Activated naive CD8-positive, alpha-beta T cell treated with anti-CD3 and anti-CD28 coated beads, Interleukin-2, amount 50 U/mL, for 16 hours (primary cell): ENCODE data around the gene SIPA1L3.

ENCODE experiments used
- DNase-seq: peaks from one replicate; pipeline ENCODE4 v3.0.0-alpha.2; 2020; ENCODE audit warnings: low read depth, low spot score

Gene SIPA1L3

DNA sequence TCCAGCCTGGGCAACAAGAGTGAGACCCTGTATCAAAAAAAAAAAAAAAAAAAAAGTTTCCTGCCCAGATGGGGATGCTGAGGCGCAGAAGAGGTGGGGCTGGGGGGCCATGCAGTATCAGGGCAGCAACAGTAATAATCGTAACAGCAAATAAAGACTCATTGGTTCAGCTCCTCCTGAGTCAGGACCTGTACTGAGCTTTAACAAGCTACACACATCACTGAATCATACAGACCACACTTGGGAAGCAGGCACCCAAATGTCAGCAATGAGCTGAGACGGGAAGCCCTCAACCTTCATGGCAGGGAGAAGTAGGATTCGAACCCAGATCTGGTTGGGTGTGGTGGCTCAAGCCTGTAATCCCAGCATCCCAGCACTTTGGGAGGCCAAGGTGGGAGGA is 327.6 kb downstream of the SIPA1L3 start:
- no peak for DNase-seq

DNA sequence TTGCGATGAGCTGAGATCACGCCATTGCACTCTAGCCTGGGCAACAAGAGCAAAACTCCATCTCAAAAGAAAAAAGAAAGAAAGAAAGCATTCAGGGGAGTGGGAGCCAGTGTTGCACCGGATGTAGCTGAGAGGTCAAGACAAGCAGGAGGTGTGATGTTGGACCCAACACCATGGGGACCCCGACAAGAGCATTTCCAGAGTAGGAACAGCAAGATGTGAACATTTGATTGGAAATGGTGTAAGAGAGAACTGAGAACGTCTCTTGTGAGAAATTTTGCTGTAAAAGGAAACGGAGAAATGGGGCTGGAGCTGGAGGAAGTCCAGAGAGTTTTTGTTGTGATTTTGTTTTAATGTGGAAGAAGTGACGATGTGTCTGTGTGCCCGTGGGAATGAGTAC is 332.8 kb downstream of the SIPA1L3 start:
- DNase-seq, result no peak

DNA sequence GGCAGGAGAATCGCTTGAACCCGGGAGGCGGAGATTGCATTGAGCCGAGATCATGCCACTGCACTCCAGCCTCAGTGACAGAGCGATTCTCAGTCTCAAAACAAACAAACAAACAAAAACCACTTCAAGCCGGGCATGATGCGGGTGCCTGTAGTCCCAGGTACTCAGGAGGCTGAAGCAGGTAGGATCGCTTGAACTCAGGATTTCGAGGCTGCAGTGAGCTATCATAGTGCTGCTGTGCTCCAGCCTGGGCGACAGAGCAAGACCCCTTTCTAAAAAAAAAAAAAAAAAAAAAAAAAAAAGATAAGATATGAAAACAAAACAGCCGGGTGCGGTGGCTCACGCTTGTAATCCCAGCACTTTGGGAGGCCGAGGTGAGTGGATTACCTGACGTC is 336.3 kb downstream of the SIPA1L3 start:
- no peak for DNase-seq

DNA sequence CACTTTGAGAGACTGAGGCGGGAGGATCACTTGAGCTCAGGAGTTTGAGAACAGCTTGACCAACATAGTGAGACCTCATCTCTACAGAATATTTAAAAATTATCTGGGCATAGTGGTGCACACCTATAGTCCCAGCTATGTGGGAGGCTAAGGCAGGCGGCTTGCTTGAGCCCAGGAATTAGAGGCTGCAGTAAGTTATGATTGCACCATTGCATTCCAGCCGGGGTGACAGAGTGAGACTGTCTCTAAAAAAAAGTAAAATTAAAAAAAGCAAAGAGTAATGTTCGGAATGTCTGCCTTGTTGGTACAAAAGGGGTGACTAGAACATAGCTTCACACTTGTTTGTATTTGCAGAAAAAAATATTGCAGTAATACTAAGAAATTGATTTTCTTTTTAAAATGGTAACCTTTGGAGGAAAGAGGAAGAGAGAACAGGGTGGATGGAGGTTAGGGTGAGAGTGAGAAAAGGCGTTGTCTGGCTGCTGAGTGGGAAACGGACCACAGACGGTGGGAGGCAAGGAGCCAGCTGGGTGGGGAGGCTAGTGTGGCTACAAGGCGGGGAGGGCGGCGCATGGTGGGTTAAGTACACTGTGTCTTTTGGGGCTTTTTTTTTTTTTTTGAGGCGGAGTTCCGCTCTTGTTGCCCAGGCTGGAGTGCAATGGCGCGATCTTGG is 339.0 kb downstream of the SIPA1L3 start:
- DNase-seq, result no peak

DNA sequence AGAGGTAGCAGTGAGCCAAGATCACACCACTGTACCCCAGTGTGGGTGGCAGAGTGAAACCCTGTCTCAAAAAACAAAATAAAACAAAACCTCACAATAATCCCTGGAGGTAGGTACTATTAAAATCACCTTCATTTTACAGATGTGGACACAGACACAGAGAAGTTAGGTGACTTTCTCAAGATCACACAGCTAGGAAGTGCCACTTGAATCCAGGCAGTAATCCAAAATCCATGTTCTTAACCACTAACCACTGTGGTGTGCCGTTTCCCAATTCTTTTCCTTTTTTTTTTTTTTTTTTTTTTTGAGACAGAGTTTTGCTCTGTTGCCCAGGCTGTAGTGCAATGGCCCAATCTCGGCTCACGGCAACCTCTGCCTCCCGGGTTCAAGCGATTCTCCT is 340.1 kb downstream of the SIPA1L3 start:
- DNase-seq, result no peak

DNA sequence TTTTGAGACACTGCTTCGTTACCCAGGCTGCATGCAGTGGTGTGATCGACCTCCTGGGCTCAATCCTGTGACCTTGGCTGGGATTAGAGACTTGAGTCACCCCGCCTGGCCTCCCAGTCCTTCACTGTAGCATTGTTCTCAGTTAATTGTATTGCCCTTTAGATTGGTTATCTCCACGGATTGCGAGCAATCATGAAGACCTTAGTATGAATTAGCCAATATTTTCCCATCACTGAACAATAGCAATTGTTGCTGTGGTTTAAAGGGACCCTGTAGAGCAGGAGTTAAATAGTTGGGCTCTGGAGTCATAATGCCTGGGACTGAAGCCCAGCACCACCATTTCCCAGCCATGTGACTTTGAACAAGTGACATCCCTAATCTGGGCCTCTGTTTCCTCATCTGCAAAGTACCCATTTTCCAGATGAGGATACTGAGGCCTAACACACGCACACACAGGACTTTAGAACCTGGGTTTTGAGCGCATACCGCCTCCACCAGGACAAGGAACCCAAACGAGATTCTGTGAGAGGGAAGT is 340.8 kb downstream of the SIPA1L3 start:
- DNase-seq, result no peak

DNA sequence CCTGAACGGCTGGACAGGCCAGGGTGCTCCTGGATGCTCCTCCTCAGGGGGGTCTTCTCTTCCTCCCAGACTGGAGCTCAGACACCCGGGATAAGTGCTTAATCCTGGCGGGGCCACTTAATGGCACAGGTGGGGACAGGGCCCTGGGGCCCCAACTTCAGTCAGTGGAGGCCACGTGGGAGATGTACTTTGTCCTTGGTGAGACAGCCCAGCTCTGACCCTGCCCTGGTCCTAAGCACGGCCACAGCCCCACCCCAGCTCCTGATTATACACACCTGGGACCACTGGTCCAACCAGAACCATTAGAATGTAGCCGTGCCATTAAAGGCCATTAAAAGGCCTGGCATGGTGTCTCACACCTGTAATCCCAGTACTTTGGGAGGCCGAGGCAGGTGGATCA is 341.4 kb downstream of the SIPA1L3 start:
- DNase-seq, result no peak

DNA sequence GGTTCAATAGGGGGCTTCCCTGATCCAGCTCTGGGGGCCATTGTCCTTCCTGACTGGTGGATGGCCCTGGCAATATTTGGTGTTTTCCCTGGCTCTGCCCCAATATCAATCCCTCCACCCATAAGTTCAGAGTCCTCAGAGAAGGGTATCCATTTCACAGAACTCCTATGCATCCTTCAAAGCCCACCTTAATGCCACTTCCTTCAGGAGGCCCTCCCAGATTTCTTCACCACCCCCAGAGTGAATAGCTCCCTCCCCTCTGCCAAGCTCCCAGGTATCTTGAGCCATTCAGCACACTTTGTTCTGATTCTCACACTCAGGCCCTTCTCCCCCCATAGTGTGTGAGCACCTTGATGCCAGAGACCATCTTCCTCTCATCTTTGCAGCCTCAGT is 343.4 kb downstream of the SIPA1L3 start:
- DNase-seq, result no peak

DNA sequence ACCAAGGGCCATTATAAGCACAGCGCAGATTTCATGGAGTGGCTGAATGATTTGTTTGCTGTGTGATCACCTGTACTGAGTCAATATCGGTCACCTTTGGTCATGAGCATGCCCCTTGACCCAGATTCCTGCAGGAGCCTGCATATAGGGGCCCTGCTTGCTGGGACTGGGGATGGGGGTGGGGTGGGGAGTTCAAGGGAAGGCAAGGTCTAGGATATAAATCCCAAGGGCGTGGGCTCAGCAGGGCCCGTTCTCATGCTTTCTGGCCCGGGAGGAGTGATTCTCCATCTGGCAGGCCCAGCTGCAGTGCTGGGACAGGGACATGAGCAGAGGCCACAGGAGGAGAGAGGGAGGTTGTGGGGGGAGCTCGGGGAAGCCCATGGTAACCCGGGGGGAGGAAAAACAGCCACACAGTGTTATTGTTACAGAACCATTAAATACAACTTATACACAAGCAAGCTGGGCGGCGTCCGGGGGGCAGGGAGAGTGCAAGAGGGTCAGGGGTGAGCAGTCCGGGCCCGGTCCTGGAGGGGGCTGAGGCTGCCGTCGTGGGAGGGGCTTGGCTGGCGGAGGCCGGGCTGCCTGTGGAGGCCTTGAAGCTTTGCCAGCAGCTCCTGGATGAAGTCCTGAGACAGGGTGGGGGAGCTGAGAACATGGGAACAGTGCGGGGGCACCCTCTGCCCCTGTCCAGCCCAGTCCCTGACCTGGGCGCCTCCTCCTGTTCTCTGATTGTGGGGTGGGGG is 344.0 kb downstream of the SIPA1L3 start:
- no peak for DNase-seq

DNA sequence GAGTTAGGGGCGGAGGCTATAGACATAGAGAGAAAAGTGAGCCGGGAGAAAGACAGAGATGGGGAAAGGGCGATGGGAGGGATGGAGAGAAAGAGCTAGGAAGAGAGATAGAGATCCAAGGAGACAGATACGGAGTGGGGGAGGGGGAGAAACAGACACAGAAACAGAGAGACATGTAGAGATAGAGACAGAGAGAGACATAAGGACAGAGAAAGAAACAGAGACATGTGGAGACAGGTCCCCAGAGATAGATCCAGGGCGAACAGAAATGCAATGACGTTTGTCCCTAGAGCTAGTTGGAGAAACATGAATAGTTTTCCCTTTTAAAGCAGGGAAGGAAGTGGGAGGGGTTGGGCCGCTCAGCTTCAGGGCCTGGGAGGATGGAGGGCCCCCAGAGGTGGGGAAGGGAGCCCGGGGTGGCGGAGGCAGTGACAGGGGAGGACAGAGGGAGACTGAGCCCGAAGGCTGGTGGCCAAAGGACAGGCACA is 344.6 kb downstream of the SIPA1L3 start:
- DNase-seq, result no peak

DNA sequence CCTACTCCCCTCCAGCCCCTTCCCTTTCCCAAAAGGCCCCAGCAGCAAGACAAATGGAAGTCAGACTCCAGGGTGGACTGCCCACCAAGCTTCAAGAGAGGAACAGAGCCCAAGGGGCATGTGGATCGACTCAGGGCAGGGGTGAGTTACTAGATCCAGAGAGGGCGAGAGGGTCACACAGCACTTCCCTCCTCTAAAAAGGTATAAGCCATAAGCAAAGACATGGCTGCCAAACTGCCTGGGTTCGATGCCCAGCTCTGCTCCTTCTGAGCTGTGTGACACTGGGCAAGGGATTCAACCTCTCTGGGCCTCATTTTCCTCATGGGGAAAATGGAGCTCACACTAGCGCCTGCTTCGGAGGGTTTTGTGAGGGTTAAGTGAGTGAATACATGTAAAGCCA is 345.4 kb downstream of the SIPA1L3 start:
- no peak for DNase-seq

DNA sequence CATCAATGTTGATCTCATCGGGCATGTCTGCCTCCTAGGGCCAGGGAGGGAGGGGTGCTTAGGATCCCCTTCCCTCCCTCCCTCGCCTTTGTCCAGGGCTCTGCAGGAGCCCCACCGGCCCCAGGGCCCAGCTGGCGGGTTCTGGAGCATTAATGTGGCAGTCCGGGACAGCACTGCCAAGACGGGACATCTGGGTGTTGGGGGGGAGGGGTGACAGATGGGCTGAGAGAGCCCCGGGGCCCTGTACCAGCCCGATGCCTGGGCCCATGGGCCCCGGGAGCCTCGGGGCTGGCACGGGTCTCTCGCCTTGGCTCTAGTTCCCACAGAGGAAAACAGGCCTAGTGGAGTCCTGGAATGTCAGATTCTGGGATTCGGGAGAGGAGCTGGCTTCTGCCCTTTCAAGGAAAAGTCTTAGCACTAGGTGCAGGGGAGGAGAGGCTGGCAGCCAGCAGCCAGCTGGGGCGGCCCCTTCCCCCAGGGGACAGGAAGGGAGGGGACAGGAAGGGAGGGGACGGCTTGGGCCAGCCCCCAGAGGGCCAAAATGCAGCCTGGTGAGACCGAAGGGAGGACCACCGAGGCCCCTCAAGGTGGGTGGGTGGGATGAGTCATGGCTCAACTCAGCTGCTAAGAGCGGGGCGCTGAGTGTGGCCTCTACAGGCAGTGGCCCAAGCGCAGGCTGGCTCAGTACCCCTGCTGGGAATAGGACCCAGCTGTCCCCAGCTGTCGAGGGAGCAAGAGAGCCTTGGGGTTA is 346.1 kb downstream of the SIPA1L3 start:
- DNase-seq, result no peak

DNA sequence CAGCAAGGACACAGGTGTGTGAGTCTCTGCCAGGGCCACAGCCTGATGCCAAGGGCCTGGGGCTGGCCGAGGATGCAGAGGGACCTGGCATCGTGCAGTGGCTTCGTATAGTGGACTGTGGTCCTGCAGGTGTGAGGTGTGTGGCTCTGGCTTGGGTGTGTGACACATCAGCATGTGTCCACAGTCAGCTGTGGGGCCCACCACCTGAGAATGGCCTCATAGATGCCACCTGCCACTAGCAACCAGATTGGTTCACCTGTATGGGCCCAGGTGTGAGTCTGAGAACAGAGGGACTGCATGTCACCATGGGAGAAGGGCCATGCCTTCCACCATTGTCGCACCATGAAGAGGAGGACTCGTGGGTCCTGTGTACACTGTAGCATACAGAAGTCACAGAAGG is 346.8 kb downstream of the SIPA1L3 start:
- no peak for DNase-seq

DNA sequence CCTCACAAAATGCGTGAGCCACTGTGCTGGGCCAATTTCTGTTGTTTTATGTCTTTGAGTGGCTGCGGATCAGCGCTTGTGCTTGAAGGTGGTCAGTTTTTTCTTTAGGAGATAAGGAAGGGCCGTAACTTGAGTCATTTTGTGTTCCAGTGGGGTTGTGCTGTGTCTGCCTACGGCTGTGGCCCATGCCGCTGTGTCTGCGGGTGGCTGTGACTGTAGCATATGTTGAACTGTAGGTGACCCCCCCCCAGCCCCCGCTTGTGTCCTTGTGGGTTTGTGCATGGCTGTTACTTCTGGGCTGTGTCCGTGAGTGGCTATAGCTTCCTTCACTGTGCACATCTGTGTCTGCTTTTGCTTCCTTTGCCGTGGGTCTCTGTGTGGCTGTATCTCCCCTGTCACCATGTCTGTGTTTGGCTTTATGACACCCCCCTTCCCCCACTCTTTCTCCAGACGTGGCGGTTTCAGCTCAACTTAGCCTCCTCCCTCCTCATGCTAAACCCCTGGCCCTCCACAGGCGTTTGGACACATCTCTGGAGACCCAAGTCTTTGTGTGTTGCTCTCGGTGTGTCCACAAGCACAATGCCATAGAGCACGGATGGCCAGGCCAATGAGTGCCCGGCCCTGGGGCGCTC is 348.5 kb downstream of the SIPA1L3 start:
- no peak for DNase-seq
